GM12874 (cell line): ENCODE results near the gene ELMO1.

Experiments used
- CTCF ChIP-seq: IDR thresholded peaks from 2 replicates; pipeline ENCODE4 v1.5.1; 2011; ENCODE audit warnings: low read depth, mild to moderate bottlenecking, control low read depth, low read length, moderate library complexity; ENCODE audit not compliant: insufficient read depth

ELMO1 gene

GRCh38 chr7:37117292-37117691 lies 331.4 kb downstream of the ELMO1 start:
- no peak for TF ChIP-seq CTCF

GRCh38 chr7:37116093-37116701 lies 332.5 kb downstream of the ELMO1 start:
- no peak for TF ChIP-seq CTCF

- TF ChIP-seq CTCF: no peak
Observed at GRCh38 chr7:37113661-37114355, 334.9 kb downstream of the ELMO1 start.

- TF ChIP-seq CTCF: no peak
Observed at GRCh38 chr7:37112876-37113275, 335.8 kb downstream of the ELMO1 start.

GRCh38 chr7:37112218-37112617 lies 336.4 kb downstream of the ELMO1 start:
- no peak for TF ChIP-seq CTCF

- TF ChIP-seq CTCF: no peak
Observed at GRCh38 chr7:37111459-37111858, 337.2 kb downstream of the ELMO1 start.

- no peak for TF ChIP-seq CTCF
Observed at GRCh38 chr7:37110660-37111424, 337.8 kb downstream of the ELMO1 start.
